SK-N-SH (cell line): ENCODE results near the gene SERBP1.

Source experiments
- CTCF ChIP-seq: fragments of 200-600 bp; sonication (generic); IDR thresholded peaks from 2 replicates; pipeline ENCODE4 v1.6.1; 2017; ENCODE audit warnings: antibody characterized with exemption, mild to moderate bottlenecking, moderate library complexity
- EP300 ChIP-seq, 2 experiments: IDR thresholded peaks; 2 replicates each; pipeline versions ENCODE4 v1.4.0 to v1.6.1; 2012; ENCODE audit warnings: borderline replicate concordance in 1 of 2, low read depth in 1 of 2, low read length in 1 of 2
- RAD21 ChIP-seq: IDR thresholded peaks from 2 replicates; pipeline ENCODE4 v1.6.1; 2012; ENCODE audit warnings: mild to moderate bottlenecking, low read length
- RCOR1 ChIP-seq: fragments of 150-350 bp; IDR thresholded peaks from 2 replicates; pipeline ENCODE4 v1.6.1; 2017; ENCODE audit warnings: antibody characterized with exemption, low read length
- REST ChIP-seq: IDR thresholded peaks from 2 replicates; pipeline ENCODE4 v1.6.1; 2012; ENCODE audit warnings: mild to moderate bottlenecking, low read depth, low read length, moderate library complexity
- RXRA ChIP-seq: IDR thresholded peaks from 2 replicates; pipeline ENCODE4 v1.4.0; 2012; ENCODE audit warnings: low read depth, mild to moderate bottlenecking, borderline replicate concordance
- TAF1 ChIP-seq: IDR thresholded peaks from 2 replicates; pipeline ENCODE4 v1.6.1; 2012; ENCODE audit warnings: low read depth, mild to moderate bottlenecking, low read length, moderate library complexity, borderline replicate concordance
- TCF12 ChIP-seq: IDR thresholded peaks from 2 replicates; pipeline ENCODE4 v1.4.0; 2012
- YY1 ChIP-seq: IDR thresholded peaks from 2 replicates; pipeline ENCODE4 v1.4.0; 2012; ENCODE audit warnings: low read depth, mild to moderate bottlenecking

GRCh38 chr1:67431156-67431765 is 1.1 kb upstream of the SERBP1 start:
- TF ChIP-seq TCF12: no peak
- no peak for TF ChIP-seq CTCF
- TF ChIP-seq REST: no peak
- TF ChIP-seq EP300 (IDR thresholded peaks at IDR 0.05; ENCODE audit: borderline replicate concordance in 1 of 2, low read depth in 1 of 2, low read length in 1 of 2): no peak
- TF ChIP-seq RXRA: no peak
- TF ChIP-seq RAD21: no peak
- no peak for TF ChIP-seq TAF1
- TF ChIP-seq RCOR1: no peak
- TF ChIP-seq YY1: no peak
